NCI-H1694 treated with DMSO at 0.1 percent for 48 hours (cell line): ENCODE results near the gene CAMK1.

Experiments
- DNase-seq: peaks from one replicate; lab custom pipeline; 2025; lab: John Stamatoyannopoulos, UW

The CAMK1 gene

GRCh38 chr3:9710174-9710739, 59.5 kb downstream of the CAMK1 start:
- DNase-seq, result no peak
